IMR-90 (cell line): ENCODE data around the gene HTT. TPM values are rescaled to one million over a fixed set of nuclear protein-coding genes. Genes with fewer than 3 reads are reported as not detected.

Source experiments
- ATAC-seq: fragments of 200-7000 bp; cut with Tn5 transposase; 2 replicates; pipeline ENCODE4 v1.9.1; 2020; ENCODE audit warnings: low read depth, mild to moderate bottlenecking, moderate library complexity
- BruUV-seq: library from RNA; stranded (reverse); fragments of 400-500 nt; replicated peaks from 2 replicates; lab custom pipeline; 2021; lab: Mats Ljungman, UMichigan
- CTCF ChIA-PET: fragments of 300-600 bp; formaldehyde crosslinking; extraction: SDS; loops from one replicate; lab custom pipeline; 2021; ENCODE audit warnings: antibody characterized with exemption; lab: Yijun Ruan, JAX
- POLR2A ChIA-PET: fragments of 300-600 bp; sonication (Branson Sonifier 250); formaldehyde crosslinking; loops from one replicate; lab custom pipeline; 2022; ENCODE audit warnings: antibody characterized with exemption; ENCODE audit not compliant: unreplicated experiment; lab: Charles Lee
- DNase-seq: peaks from one replicate; pipeline ENCODE4 v3.0.0; 2013
- H2AFZ ChIP-seq: replicated peaks from 2 replicates; pipeline ENCODE3; 2013; ENCODE audit warnings: low read length, mild to moderate bottlenecking; ENCODE audit not compliant: poor library complexity
- H2AK5ac ChIP-seq: 2 replicates; pipeline ENCODE4 v1.6.1; 2013; ENCODE audit warnings: low read depth, low read length, inconsistent platforms
- H2AK9ac ChIP-seq: replicated peaks from 2 replicates; pipeline ENCODE3; 2013; ENCODE audit warnings: mild to moderate bottlenecking, low read depth, low read length, moderate library complexity; ENCODE audit not compliant: poor library complexity
- H2BK120ac ChIP-seq: 2 replicates; pipeline ENCODE4 v1.6.1; 2013; ENCODE audit warnings: low read depth, low read length, inconsistent platforms
- H2BK15ac ChIP-seq: 3 replicates; pipeline ENCODE4 v1.6.1; 2013; ENCODE audit warnings: low read depth, low read length, inconsistent platforms
- H2BK20ac ChIP-seq: 2 replicates; pipeline ENCODE4 v1.6.1; 2013; ENCODE audit warnings: low read depth, mild to moderate bottlenecking, inconsistent platforms, low read length, moderate library complexity
- H2BK5ac ChIP-seq: 2 replicates; pipeline ENCODE4 v1.6.1; 2013; ENCODE audit warnings: mild to moderate bottlenecking, low read depth, low read length, inconsistent platforms; ENCODE audit not compliant: poor library complexity, severe bottlenecking
- H3K14ac ChIP-seq: replicated peaks from 2 replicates; pipeline ENCODE4 v1.6.1; 2013; ENCODE audit warnings: low read depth, low read length, inconsistent platforms
- H3K18ac ChIP-seq: 2 replicates; pipeline ENCODE4 v1.6.1; 2013; ENCODE audit warnings: low read depth, low read length, control low read depth
- H3K23ac ChIP-seq: 2 replicates; pipeline ENCODE4 v1.6.1; 2013; ENCODE audit warnings: low read depth, low read length, inconsistent platforms
- H3K27ac ChIP-seq: 2 replicates; pipeline ENCODE4 v1.5.1; 2013; ENCODE audit warnings: mild to moderate bottlenecking, control low read depth, low read length; ENCODE audit not compliant: insufficient read depth
- H3K27me3 ChIP-seq: 2 replicates; pipeline ENCODE4 v1.6.1; 2013; ENCODE audit warnings: low read length; ENCODE audit not compliant: control insufficient read depth, insufficient read depth
- H3K36me3 ChIP-seq: 2 replicates; pipeline ENCODE4 v1.6.1; 2013; ENCODE audit warnings: low read length, mixed read lengths; ENCODE audit not compliant: control insufficient read depth, insufficient read depth
- H3K4ac ChIP-seq: 2 replicates; pipeline ENCODE4 v1.6.1; 2013; ENCODE audit warnings: low read depth, low read length, inconsistent platforms
- H3K4me1 ChIP-seq: 2 replicates; pipeline ENCODE4 v1.6.1; 2013; ENCODE audit warnings: low read length, mixed read lengths; ENCODE audit not compliant: control insufficient read depth, insufficient read depth
- H3K4me2 ChIP-seq: 2 replicates; pipeline ENCODE4 v1.6.1; 2013; ENCODE audit warnings: low read depth, mild to moderate bottlenecking, control low read depth, low read length, moderate library complexity
- H3K4me3 ChIP-seq: 2 replicates; pipeline ENCODE4 v1.5.1; 2013; ENCODE audit warnings: low read depth, mild to moderate bottlenecking, control low read depth, low read length, moderate library complexity; ENCODE audit not compliant: insufficient read depth
- H3K56ac ChIP-seq: 2 replicates; pipeline ENCODE4 v1.6.1; 2013; ENCODE audit warnings: low read length, inconsistent platforms; ENCODE audit not compliant: insufficient read depth; ENCODE audit errors: extremely low read depth
- H3K79me1 ChIP-seq, 2 experiments: 2 replicates each; pipeline ENCODE4 v1.6.1; 2013; ENCODE audit warnings: low read length in 2 of 2, inconsistent platforms in 1 of 2, low read depth in 1 of 2
- H3K9ac ChIP-seq: 2 replicates; pipeline ENCODE4 v1.6.1; 2013; ENCODE audit warnings: low read depth, low read length, control low read depth
- H3K9me1 ChIP-seq: 2 replicates; pipeline ENCODE4 v1.6.1; 2013; ENCODE audit warnings: low read length, inconsistent platforms; ENCODE audit not compliant: insufficient read depth
- H3K9me3 ChIP-seq: 2 replicates; pipeline ENCODE4 v1.6.1; 2013; ENCODE audit warnings: low read length; ENCODE audit not compliant: control insufficient read depth, insufficient read depth
- H4K20me1 ChIP-seq: 2 replicates; pipeline ENCODE4 v1.6.1; 2013; ENCODE audit warnings: low read length, inconsistent platforms; ENCODE audit not compliant: insufficient read depth
- H4K5ac ChIP-seq: 2 replicates; pipeline ENCODE4 v1.6.1; 2013; ENCODE audit warnings: mild to moderate bottlenecking, low read depth, low read length, control low read depth
- H4K8ac ChIP-seq, 2 experiments: 2 replicates each; pipeline ENCODE4 v1.6.1; 2013; ENCODE audit warnings: low read depth in 2 of 2, low read length in 2 of 2, control low read depth in 1 of 2, inconsistent platforms in 1 of 2
- H4K91ac ChIP-seq: 2 replicates; pipeline ENCODE4 v1.6.1; 2013; ENCODE audit warnings: low read depth, low read length, inconsistent platforms; ENCODE audit not compliant: insufficient read depth
- BHLHE40 ChIP-seq: fragments of 150-350 bp; IDR thresholded peaks from 2 replicates; pipeline ENCODE4 v1.6.1; 2016; ENCODE audit warnings: mild to moderate bottlenecking, low read depth, low read length
- CEBPB ChIP-seq: IDR thresholded peaks from 2 replicates; pipeline ENCODE4 v1.6.1; 2012; ENCODE audit warnings: low read depth, low read length, improper control_type of control experiment
- CHD1 ChIP-seq: IDR thresholded peaks from 2 replicates; pipeline ENCODE4 v1.6.1; 2012; ENCODE audit warnings: low read depth, low read length, improper control_type of control experiment
- CTCF ChIP-seq: conservative IDR thresholded peaks from 2 replicates; pipeline ENCODE4 v1.5.1; 2012; ENCODE audit warnings: mild to moderate bottlenecking, low read depth, low read length, improper control_type of control experiment
- ELK1 ChIP-seq: fragments of 150-350 bp; IDR thresholded peaks from 2 replicates; pipeline ENCODE4 v1.6.1; 2016; ENCODE audit warnings: low read depth, mild to moderate bottlenecking, low read length, moderate library complexity, borderline replicate concordance
- FOS ChIP-seq: fragments of 150-350 bp; IDR thresholded peaks from 2 replicates; pipeline ENCODE4 v1.6.1; 2016; ENCODE audit warnings: low read depth, low read length
- MAFK ChIP-seq: IDR thresholded peaks from 2 replicates; pipeline ENCODE4 v1.6.1; 2012; ENCODE audit warnings: low read depth, low read length, improper control_type of control experiment
- MAZ ChIP-seq: IDR thresholded peaks from 2 replicates; pipeline ENCODE4 v1.6.1; 2012; ENCODE audit warnings: low read depth, mild to moderate bottlenecking, low read length, improper control_type of control experiment, moderate library complexity, borderline replicate concordance
- MXI1 ChIP-seq: IDR thresholded peaks from 2 replicates; pipeline ENCODE4 v1.6.1; 2012; ENCODE audit warnings: low read depth, mild to moderate bottlenecking, low read length, moderate library complexity, borderline replicate concordance
- NFE2L2 ChIP-seq: fragments of 150-350 bp; IDR thresholded peaks from 2 replicates; pipeline ENCODE4 v1.6.1; 2016; ENCODE audit warnings: low read depth, mild to moderate bottlenecking, low read length
- POLR2A ChIP-seq: IDR thresholded peaks from 2 replicates; pipeline ENCODE4 v1.6.1; 2012; ENCODE audit warnings: mild to moderate bottlenecking, low read depth, low read length
- RAD21 ChIP-seq: IDR thresholded peaks from 2 replicates; pipeline ENCODE4 v1.6.1; 2012; ENCODE audit warnings: low read length, improper control_type of control experiment
- RCOR1 ChIP-seq: IDR thresholded peaks from 2 replicates; pipeline ENCODE4 v1.6.1; 2012; ENCODE audit warnings: mild to moderate bottlenecking, low read length, improper control_type of control experiment; ENCODE audit not compliant: insufficient replicate concordance
- RFX5 ChIP-seq: IDR thresholded peaks from 2 replicates; pipeline ENCODE4 v1.8.0; 2012; ENCODE audit warnings: low read depth, mild to moderate bottlenecking, low read length, moderate library complexity
- SMC3 ChIP-seq: fragments of 150-350 bp; IDR thresholded peaks from 2 replicates; pipeline ENCODE4 v1.6.1; 2016; ENCODE audit warnings: low read depth, mild to moderate bottlenecking, antibody characterized with exemption, low read length, moderate library complexity
- USF2 ChIP-seq: fragments of 150-350 bp; IDR thresholded peaks from 2 replicates; pipeline ENCODE4 v1.6.1; 2017; ENCODE audit warnings: mild to moderate bottlenecking, antibody characterized with exemption, low read length, low read depth
- whole genome bisulfite sequencing, 2 experiments: methylation state at CpG; one replicate each; pipeline versions ENCODE4 v1.1.5 to v1.1.7; 2013; ENCODE audit warnings: missing lambda C conversion rate in 2 of 2; ENCODE audit not compliant: insufficient read length in 1 of 2; ENCODE audit errors: extremely low coverage in 2 of 2; 5-methylcytosine and 5-hydroxymethylcytosine counted together
- dilution Hi-C: fragments of 300-500 bp; cut with HindIII; formaldehyde crosslinking; loops from one replicate; pipeline ENCODE4 v1.14.3; 2018; ENCODE audit warnings: low sequenced_read_pairs; ENCODE audit not compliant: unreplicated experiment
- in situ Hi-C: fragments of 300-500 bp; cut with MboI; formaldehyde crosslinking; loops from 3 replicates; pipeline ENCODE4 v1.14.3; 2019; ENCODE audit warnings: low sequenced_read_pairs, inconsistent platforms, mixed read lengths
- intact Hi-C: fragments of 100-400 bp; cut with micrococcal nuclease; formaldehyde crosslinking; loops from 2 replicates; pipeline ENCODE4 v1.10.0; 2022
- polyA plus RNA-seq, 3 experiments: library from polyadenylated mRNA; depleted of rRNA; stranded (reverse); fragments of >200 nt; gene quantifications; 2 replicates each; pipeline ENCODE4 v1.2.3, GENCODE V29; 2012; ENCODE audit warnings: low replicate concordance in 1 of 3
- total RNA-seq: library from RNA; depleted of rRNA; stranded (reverse); fragments of >200 nt; gene quantifications from 2 replicates; pipeline ENCODE4 v1.2.3, GENCODE V29; 2012

Gene HTT
- total and polyA plus RNA-seq, 2 of the 4 experiments (the other 2 are of a cell fraction), result 11.6 to 14.3 TPM

GRCh38 chr4:3034231-3034630 lies 40.2 kb upstream of the HTT start:
- H3K36me3 ChIP-seq, result no peaks in the 10 kb centered on the region
- H4K91ac ChIP-seq, result no peak overlapping the region
- no peaks in the 10 kb centered on the region; the same call in 1 of the 2 replicates for H3K4me1 ChIP-seq
- H3K9me1 ChIP-seq, result no peaks in the 10 kb centered on the region
- no peak overlapping the region for H2AK9ac ChIP-seq
- H3K9me3 ChIP-seq, result no peaks in the 10 kb centered on the region
- H3K4ac ChIP-seq, result no peak overlapping the region
- no peak overlapping the region for H3K23ac ChIP-seq
- no peak overlapping the region for H2BK5ac ChIP-seq
- no peak overlapping the region for H2AFZ ChIP-seq
- intact Hi-C loops (loop anchor here (5.0 kb wide), 1 partner anchor 37 kb away; no protein-coding TSS in a partner anchor), in situ Hi-C loops (loop anchor here (25.0 kb wide), 1 partner anchor 272 kb away; the partner anchor contains the start of gene TNIP2), dilution Hi-C loops (no loop called here)
- H4K20me1 ChIP-seq, result no peaks in the 10 kb centered on the region
- H3K14ac ChIP-seq, result no peak overlapping the region
- H3K79me1 ChIP-seq, result no peaks in the 10 kb centered on the region
- POLR2A ChIA-PET, result no interaction called here
- peaks cover 37% of the 10 kb centered on the region for H3K27me3 ChIP-seq
- no peak overlapping the region for H3K4me3 ChIP-seq
- no peak overlapping the region for H2BK120ac ChIP-seq
- WGBS, 2 experiments, result 70% methylated on average over 4 of the region's 8 CpGs; no CpG with 5 or more reads in 1 of the 2 experiments
- H2BK15ac ChIP-seq, result no peak overlapping the region
- H3K56ac ChIP-seq, result no peak overlapping the region
- no peak overlapping the region for H3K27ac ChIP-seq
- no peak for TF ChIP-seq POLR2A
- no peak for TF ChIP-seq RFX5
- TF ChIP-seq RAD21, result no peak
- no peak for TF ChIP-seq FOS
- TF ChIP-seq MAFK, result no peak
- TF ChIP-seq CTCF, result no peak
- TF ChIP-seq SMC3, result no peak
- TF ChIP-seq CEBPB, result no peak
- no peak for TF ChIP-seq NFE2L2
- TF ChIP-seq MAZ, result no peak
- TF ChIP-seq ELK1, result no peak
- no peak for TF ChIP-seq BHLHE40
- TF ChIP-seq USF2, result no peak
- no peak for TF ChIP-seq RCOR1
- TF ChIP-seq CHD1, result no peak
- no peak for TF ChIP-seq MXI1
- BruUV-seq, result no TSS peak
- no peak overlapping the region for H3K4me2 ChIP-seq
- no peak overlapping the region for H2BK20ac ChIP-seq
- H2AK5ac ChIP-seq, result no peak overlapping the region
- CTCF ChIA-PET, result no interaction called here
- no peak overlapping the region for H4K5ac ChIP-seq
- no peak overlapping the region for H3K9ac ChIP-seq
- no peak overlapping the region for H4K8ac ChIP-seq
- DNase-seq, result no peak
- ATAC-seq, result no peak
- H3K18ac ChIP-seq, result no peak overlapping the region
